ENCODE results near the gene AIP. TPM values are rescaled to one million over a fixed set of nuclear protein-coding genes. Genes with fewer than 3 reads are reported as not detected.

The AIP gene
- total RNA-seq, 1 donor from 2014 or later, result 39.5 TPM

DNA sequence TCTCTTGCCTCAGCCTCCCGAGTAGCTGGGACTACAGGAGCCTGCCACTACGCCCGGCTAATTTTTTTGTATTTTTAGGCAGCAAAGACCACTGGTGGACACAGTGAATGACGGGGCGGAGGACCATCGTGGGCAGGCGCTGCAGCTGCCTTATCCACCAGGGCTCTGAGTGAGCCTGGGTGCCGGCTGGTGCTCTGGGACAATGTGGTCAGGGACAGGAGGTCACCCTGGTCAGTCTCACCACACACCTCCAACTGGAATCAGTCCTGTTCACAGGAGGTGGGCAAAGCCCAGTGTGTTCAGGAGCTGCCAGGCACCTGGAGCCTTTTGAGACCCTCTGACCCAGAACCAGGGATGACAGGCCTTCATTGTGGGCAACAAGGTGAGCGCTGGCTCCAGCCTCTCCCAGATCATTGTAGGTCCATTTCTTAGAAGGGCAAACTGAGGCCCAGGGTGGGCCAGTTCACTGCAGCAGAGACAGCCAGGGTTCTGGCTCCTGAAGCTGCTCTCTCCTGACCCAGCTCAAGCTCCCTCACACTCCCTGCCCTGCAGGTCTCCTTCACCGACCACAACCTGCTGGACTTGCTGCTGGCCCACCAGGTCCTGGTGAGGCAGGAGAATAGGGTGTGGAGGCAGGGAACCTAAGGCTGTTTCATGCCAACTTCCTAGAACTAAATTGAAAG is 56.1 kb downstream of the AIP start:
- TF ChIP-seq, protein P1, sequence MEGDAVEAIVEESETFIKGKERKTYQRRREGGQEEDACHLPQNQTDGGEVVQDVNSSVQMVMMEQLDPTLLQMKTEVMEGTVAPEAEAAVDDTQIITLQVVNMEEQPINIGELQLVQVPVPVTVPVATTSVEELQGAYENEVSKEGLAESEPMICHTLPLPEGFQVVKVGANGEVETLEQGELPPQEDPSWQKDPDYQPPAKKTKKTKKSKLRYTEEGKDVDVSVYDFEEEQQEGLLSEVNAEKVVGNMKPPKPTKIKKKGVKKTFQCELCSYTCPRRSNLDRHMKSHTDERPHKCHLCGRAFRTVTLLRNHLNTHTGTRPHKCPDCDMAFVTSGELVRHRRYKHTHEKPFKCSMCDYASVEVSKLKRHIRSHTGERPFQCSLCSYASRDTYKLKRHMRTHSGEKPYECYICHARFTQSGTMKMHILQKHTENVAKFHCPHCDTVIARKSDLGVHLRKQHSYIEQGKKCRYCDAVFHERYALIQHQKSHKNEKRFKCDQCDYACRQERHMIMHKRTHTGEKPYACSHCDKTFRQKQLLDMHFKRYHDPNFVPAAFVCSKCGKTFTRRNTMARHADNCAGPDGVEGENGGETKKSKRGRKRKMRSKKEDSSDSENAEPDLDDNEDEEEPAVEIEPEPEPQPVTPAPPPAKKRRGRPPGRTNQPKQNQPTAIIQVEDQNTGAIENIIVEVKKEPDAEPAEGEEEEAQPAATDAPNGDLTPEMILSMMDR (IDR thresholded peaks at IDR 0.05; ENCODE audit: unreplicated experiment), result no peak
- Mint-ChIP-seq H3K27ac (no peak overlapping the region), H3K9me3 (ENCODE audit: low read depth) (peaks cover 12% of the 10 kb centered on the region)

DNA sequence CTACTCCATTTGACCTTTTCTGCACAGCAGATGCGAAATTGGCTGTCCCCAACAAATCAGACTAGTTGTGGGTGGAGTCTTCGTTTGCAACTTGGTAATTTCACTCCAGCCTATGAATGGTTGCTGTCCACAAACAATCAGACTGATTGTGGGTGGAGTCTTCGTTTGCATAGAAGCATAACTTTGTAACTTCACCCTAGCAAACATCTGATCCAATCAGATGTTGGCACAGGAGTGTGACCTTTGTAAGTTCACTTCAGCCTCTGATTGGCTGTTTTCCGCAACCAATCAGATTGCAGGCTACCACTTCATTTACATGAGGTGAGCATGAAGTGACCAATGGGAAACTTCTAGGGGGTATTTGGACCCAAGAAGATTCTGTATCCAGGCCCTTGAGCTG is 56.7 kb downstream of the AIP start:
- Mint-ChIP-seq H3K36me3 (ENCODE audit: insufficient read depth) (no peaks in the 10 kb centered on the region), H3K27ac (no peak overlapping the region), H3K4me1 (ENCODE audit: low read depth) (no peaks in the 10 kb centered on the region), H3K4me3 (ENCODE audit: low read depth) (no peak overlapping the region), H3K9me3 (ENCODE audit: low read depth) (peaks cover 8% of the 10 kb centered on the region), H3K27me3 (peaks cover 1% of the 10 kb centered on the region)
- DNase-seq (ENCODE audit: low spot score, unreplicated experiment), result no peak
- TF ChIP-seq, protein P1 (IDR thresholded peaks at IDR 0.05; ENCODE audit: unreplicated experiment), result no peak

More for the DNA sequence above, 56.1 kb downstream of the AIP start:
- Mint-ChIP-seq H3K36me3 (ENCODE audit: insufficient read depth) (no peaks in the 10 kb centered on the region), H3K27me3 (no peaks in the 10 kb centered on the region), H3K4me1 (ENCODE audit: low read depth) (no peaks in the 10 kb centered on the region), H3K4me3 (ENCODE audit: low read depth) (no peak overlapping the region)
- DNase-seq (ENCODE audit: low spot score, unreplicated experiment), result no peak

Small RNAs within 50 kb of the gene (microRNA-seq; reads per million reads assigned to microRNA genes)
- not detected for gene MIR6752 (ENCODE audit: borderline number of aligned reads, unreplicated experiment)

Other genes with a start within 250 kb of the AIP start
- gene GRK2, start 216.6 kb upstream of the AIP start, total RNA-seq, result 52.9 and 53.0 TPM in 2 replicates
- gene ANKRD13D, start 193.7 kb upstream of the AIP start, total RNA-seq, result 74.9 and 76.0 TPM in 2 replicates
- 48.9 and 56.9 TPM in 2 replicates for gene SSH3, start 179.5 kb upstream of the AIP start, total RNA-seq
- 19.8 and 21.1 TPM in 2 replicates for gene POLD4, start 129.5 kb upstream of the AIP start, total RNA-seq
- 5.4 and 6.9 TPM in 2 replicates for gene CLCF1, start 109.4 kb upstream of the AIP start, total RNA-seq
- gene RAD9A, start 91.0 kb upstream of the AIP start, total RNA-seq, result 39.0 and 49.1 TPM in 2 replicates
- 140 and 145 TPM in 2 replicates for gene PPP1CA, start 81.2 kb upstream of the AIP start, total RNA-seq
- 0.24 TPM in 1 of 2 replicates, not detected in the other for gene TBC1D10C, start 78.9 kb upstream of the AIP start, total RNA-seq
- 0.29 and 0.53 TPM in 2 replicates for gene CARNS1, start 67.3 kb upstream of the AIP start, total RNA-seq
- gene RPS6KB2, start 54.5 kb upstream of the AIP start, total RNA-seq, result 51.7 and 53.8 TPM in 2 replicates
- 0.73 and 2.3 TPM in 2 replicates for gene PTPRCAP, start 45.3 kb upstream of the AIP start, total RNA-seq
- 86.7 and 90.5 TPM in 2 replicates for gene CORO1B, start 39.5 kb upstream of the AIP start, total RNA-seq
- not detected in 2 replicates for gene GPR152, start 30.3 kb upstream of the AIP start, total RNA-seq
- 0.18 TPM in 1 of 2 replicates, not detected in the other for gene CABP4, start 27.7 kb upstream of the AIP start, total RNA-seq
- 63.3 and 68.6 TPM in 2 replicates for gene TMEM134, start 13.8 kb upstream of the AIP start, total RNA-seq
- 67.9 and 76.3 TPM in 2 replicates for gene PITPNM1, start 22.3 kb downstream of the AIP start, total RNA-seq
- gene CDK2AP2, start 25.1 kb downstream of the AIP start, total RNA-seq, result 35.0 and 35.7 TPM in 2 replicates
- not detected in 2 replicates for gene CABP2, start 40.4 kb downstream of the AIP start, total RNA-seq
- 978 and 982 TPM in 2 replicates for gene GSTP1, start 100.8 kb downstream of the AIP start, total RNA-seq
- gene NDUFV1, start 123.9 kb downstream of the AIP start, total RNA-seq, result 137 and 150 TPM in 2 replicates
- gene NUDT8, start 146.9 kb downstream of the AIP start, total RNA-seq, result 5.1 and 6.3 TPM in 2 replicates
- not detected in 2 replicates for gene TBX10, start 156.7 kb downstream of the AIP start, total RNA-seq
- gene ACY3, start 167.7 kb downstream of the AIP start, total RNA-seq, result 3.0 and 3.4 TPM in 2 replicates
- gene ALDH3B2, start 191.6 kb downstream of the AIP start, total RNA-seq, result 0.67 and 1.6 TPM in 2 replicates

Data from progenitor cell of endocrine pancreas (in vitro differentiated cells).